Endothelial cell (in vitro differentiated cells): Measurements from ENCODE around the gene CNIH1. TPM values are rescaled to one million over a fixed set of nuclear protein-coding genes. Genes with fewer than 3 reads are reported as not detected.

Experiments used
- DNase-seq: peaks from one replicate; pipeline ENCODE4 v3.0.0; 2021; ENCODE audit warnings: low spot score
- H3K27ac Mint-ChIP-seq: one replicate; pipeline ENCODE4 v1.8.0; 2021; ENCODE audit warnings: mixed read lengths, inconsistent platforms; ENCODE audit not compliant: unreplicated experiment
- H3K27me3 Mint-ChIP-seq: one replicate; pipeline ENCODE4 v1.8.0; 2021; ENCODE audit warnings: mild to moderate bottlenecking, moderate library complexity, mixed read lengths, inconsistent platforms; ENCODE audit not compliant: unreplicated experiment
- H3K36me3 Mint-ChIP-seq: one replicate; pipeline ENCODE4 v1.8.0; 2021; ENCODE audit warnings: mild to moderate bottlenecking, low read depth, mixed read lengths, inconsistent platforms; ENCODE audit not compliant: unreplicated experiment
- H3K4me1 Mint-ChIP-seq: one replicate; pipeline ENCODE4 v1.8.0; 2021; ENCODE audit warnings: mild to moderate bottlenecking, mixed read lengths, inconsistent platforms; ENCODE audit not compliant: unreplicated experiment
- H3K4me3 Mint-ChIP-seq: one replicate; pipeline ENCODE4 v1.8.0; 2021; ENCODE audit warnings: mild to moderate bottlenecking, mixed read lengths, inconsistent platforms; ENCODE audit not compliant: unreplicated experiment
- H3K9me3 Mint-ChIP-seq: one replicate; pipeline ENCODE4 v1.8.0; 2021; ENCODE audit warnings: mixed read lengths, inconsistent platforms; ENCODE audit not compliant: unreplicated experiment
- long read RNA-seq: library from polyadenylated mRNA; unstranded; transcript quantifications from one replicate; pipeline ENCODE4 v2.0.0, GENCODE V29; 2020; ENCODE audit not compliant: unreplicated experiment
- total RNA-seq: library from RNA; stranded (reverse); fragmentation: NEBNext Ultra II Directional; extraction: Animal tissue kit (Norgen Biotek cat#: 25700); gene quantifications from one replicate; pipeline ENCODE4 v1.2.1, GENCODE V29; 2021; ENCODE audit not compliant: unreplicated experiment
- TF ChIP-seq, protein P1 (sequence below): fragments of 200-600 bp; sonication (generic); IDR thresholded peaks from one replicate; pipeline ENCODE4 v1.5.0; 2021; ENCODE audit warnings: antibody characterized with exemption; ENCODE audit not compliant: unreplicated experiment

Gene CNIH1
- 87.8 TPM for total RNA-seq
- long read RNA-seq, full-length matches to known transcripts: 47 of 51 reads
- long read RNA-seq, partial matches to known transcripts: 1 of 51 reads
- long read RNA-seq, other reads (novel, unspliced or antisense): 3 of 51 reads

GRCh38 chr14:54440873-54441868, at the start of gene CNIH1:
Gene CNIH1 (minus strand): TSS chr14:54441374. CDS start chr14:54441327, 47 bp downstream.
- peak; percentile 97 for DNase-seq
- peaks cover 5% of the 10 kb centered on the region for H3K27me3 Mint-ChIP-seq
- peak within 1 kb of the TSS; percentile 98 for H3K4me3 Mint-ChIP-seq
- TF ChIP-seq, protein P1, sequence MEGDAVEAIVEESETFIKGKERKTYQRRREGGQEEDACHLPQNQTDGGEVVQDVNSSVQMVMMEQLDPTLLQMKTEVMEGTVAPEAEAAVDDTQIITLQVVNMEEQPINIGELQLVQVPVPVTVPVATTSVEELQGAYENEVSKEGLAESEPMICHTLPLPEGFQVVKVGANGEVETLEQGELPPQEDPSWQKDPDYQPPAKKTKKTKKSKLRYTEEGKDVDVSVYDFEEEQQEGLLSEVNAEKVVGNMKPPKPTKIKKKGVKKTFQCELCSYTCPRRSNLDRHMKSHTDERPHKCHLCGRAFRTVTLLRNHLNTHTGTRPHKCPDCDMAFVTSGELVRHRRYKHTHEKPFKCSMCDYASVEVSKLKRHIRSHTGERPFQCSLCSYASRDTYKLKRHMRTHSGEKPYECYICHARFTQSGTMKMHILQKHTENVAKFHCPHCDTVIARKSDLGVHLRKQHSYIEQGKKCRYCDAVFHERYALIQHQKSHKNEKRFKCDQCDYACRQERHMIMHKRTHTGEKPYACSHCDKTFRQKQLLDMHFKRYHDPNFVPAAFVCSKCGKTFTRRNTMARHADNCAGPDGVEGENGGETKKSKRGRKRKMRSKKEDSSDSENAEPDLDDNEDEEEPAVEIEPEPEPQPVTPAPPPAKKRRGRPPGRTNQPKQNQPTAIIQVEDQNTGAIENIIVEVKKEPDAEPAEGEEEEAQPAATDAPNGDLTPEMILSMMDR: peak; percentile 95
- no peaks in the 10 kb centered on the region for H3K36me3 Mint-ChIP-seq
- H3K9me3 Mint-ChIP-seq: no peaks in the 10 kb centered on the region
- peak within 1 kb of the TSS; percentile 86 for H3K27ac Mint-ChIP-seq
- H3K4me1 Mint-ChIP-seq: peaks cover 24% of the 10 kb centered on the region

DNA sequence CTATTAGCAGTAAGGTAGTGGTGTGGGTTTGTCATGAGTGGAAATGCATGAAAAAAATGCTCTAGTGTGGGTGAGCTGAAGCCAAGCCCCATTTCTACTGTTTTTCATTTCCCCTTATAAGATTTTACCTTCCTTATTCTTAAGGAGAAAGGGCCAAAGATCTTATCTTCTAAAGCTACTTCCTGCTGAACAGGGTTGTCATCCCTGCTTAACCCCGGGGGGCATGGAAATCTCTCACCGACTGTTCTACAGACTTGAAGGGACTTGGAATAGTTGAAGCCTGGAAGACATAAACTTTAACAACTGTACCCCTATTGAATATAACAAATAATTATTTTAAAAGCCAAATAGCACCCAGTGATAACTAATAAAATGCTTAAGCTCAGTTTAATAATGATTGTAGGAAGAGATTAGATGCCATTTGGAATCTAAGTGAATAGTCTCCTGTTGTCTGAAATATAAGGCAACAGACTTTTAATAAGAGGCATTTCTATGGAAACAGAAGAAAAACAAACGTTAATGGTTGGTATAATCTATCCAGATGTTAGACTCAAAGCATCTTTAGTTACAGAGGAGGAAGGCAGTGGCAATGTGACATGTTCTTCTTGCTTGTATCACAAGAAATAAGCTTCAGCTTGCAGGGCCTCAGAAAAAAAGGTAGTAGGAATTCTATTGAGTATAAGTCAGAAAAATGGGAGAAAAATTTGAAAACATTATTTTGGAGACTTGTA, 49.4 kb upstream of the CNIH1 start:
- peaks cover 9% of the 10 kb centered on the region for H3K27me3 Mint-ChIP-seq
- no peak overlapping the region for H3K4me3 Mint-ChIP-seq
- TF ChIP-seq, protein P1: no peak
- no peak for DNase-seq
- peak overlapping the region; percentile 61 for H3K27ac Mint-ChIP-seq
- peaks cover 33% of the 10 kb centered on the region for H3K4me1 Mint-ChIP-seq
- peaks cover 19% of the 10 kb centered on the region for H3K36me3 Mint-ChIP-seq
- no peaks in the 10 kb centered on the region for H3K9me3 Mint-ChIP-seq

DNA sequence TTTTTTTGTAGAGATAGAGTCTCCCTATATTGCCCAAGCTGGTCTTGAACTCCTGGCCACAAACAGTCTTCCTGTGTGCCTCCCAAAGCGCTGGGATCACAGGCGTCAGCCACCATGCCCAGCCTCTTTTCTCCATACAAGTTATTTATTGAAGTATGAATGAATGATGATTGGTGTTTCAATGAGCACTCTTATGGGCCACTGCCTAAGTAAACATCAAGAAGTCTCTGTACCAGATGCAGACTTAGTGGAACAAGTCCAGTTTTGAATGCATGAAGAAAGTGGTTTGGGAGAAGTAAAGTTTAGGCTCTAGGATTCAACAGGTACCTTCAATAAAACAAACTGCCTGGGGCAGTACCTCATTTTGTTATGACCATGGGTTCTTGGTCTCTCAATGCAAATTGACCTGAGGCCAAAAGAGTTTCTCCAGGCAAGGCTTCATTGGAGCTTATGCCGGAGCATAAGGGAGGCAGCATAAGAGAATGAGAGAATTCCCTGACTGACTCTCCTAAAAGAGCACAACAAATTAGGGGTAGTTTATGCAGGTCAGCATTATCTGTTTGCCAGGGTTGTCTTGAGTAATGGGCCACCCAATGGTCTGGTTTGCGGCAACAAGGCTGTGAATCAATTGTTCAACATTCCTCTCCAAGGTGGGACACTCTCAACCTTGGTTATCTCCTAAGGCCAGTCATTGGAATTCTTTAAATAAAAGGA, 48.7 kb upstream of the CNIH1 start:
- Mint-ChIP-seq H3K4me3 (peak overlapping the region; percentile 92), H3K27ac (peak overlapping the region; percentile 96), H3K9me3 (no peaks in the 10 kb centered on the region)

DNA sequence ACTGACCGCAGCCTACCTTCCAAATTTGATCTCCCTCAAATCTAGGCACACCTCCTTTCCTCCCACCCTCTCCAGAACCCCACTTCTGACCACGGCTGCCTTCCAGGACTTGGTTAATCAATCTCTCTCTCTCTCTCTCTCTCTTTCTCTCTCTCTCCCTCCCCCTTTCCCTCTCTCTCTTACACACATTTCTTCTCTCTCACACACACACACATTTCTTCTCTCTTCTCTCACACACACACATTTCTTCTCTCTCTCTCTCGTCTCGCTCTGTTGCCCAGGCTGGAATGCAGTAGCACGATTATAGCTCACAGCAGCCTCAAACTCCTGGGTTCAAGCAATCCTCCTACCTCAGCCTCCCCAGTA, 48.1 kb upstream of the CNIH1 start:
- TF ChIP-seq, protein P1: no peak
- peak overlapping the region; percentile 92 for H3K4me3 Mint-ChIP-seq
- no peaks in the 10 kb centered on the region for H3K9me3 Mint-ChIP-seq
- H3K27ac Mint-ChIP-seq: peak overlapping the region; percentile 96
- H3K4me1 Mint-ChIP-seq: peaks cover 40% of the 10 kb centered on the region
- peaks cover 9% of the 10 kb centered on the region for H3K27me3 Mint-ChIP-seq
- no peak for DNase-seq
- H3K36me3 Mint-ChIP-seq: peaks cover 22% of the 10 kb centered on the region

More for the DNA sequence above, 48.7 kb upstream of the CNIH1 start:
- TF ChIP-seq, protein P1: no peak
- DNase-seq: no peak
- peaks cover 9% of the 10 kb centered on the region for H3K27me3 Mint-ChIP-seq
- H3K4me1 Mint-ChIP-seq: peaks cover 36% of the 10 kb centered on the region
- peaks cover 22% of the 10 kb centered on the region for H3K36me3 Mint-ChIP-seq
